Uterus (tissue), 4 donors: ENCODE results near the gene NKX1-1. TPM values are rescaled to one million over a fixed set of nuclear protein-coding genes. Genes with fewer than 3 reads are reported as not detected.
A peak's percentile ranks its signal among the peaks of the same experiment; 100 is the strongest.

Experiments
- DNase-seq, 2 donors: peaks; one replicate each; pipeline ENCODE4 v3.0.0-alpha.2; 2019 to 2020
- H3K27ac ChIP-seq, 2 donors: fragments of 200-600 bp; sonication (generic); 1 replicate in 1 of 2; 2 replicates in 1 of 2; pipeline ENCODE4 v1.5.1; 2016 to 2018
- H3K27me3 ChIP-seq, 2 donors: fragments of 200-600 bp; sonication (generic); one replicate each; pipeline ENCODE4 v1.5.1; 2018 to 2019; ENCODE audit warnings: control low read depth in 1 of 2
- H3K36me3 ChIP-seq, 2 donors: fragments of 200-600 bp; sonication (generic); one replicate each; pipeline ENCODE4 v1.5.1; 2019; ENCODE audit warnings: control low read depth in 1 of 2
- H3K4me1 ChIP-seq, 2 donors: fragments of 200-600 bp; sonication (generic); one replicate each; pipeline ENCODE4 v1.5.1; 2018 to 2019; ENCODE audit warnings: control low read depth in 1 of 2
- H3K4me3 ChIP-seq, 2 donors: fragments of 200-600 bp; sonication (generic); 1 replicate in 1 of 2; 2 replicates in 1 of 2; pipeline ENCODE4 v1.5.1; 2018 to 2019; ENCODE audit warnings: mild to moderate bottlenecking in 1 of 2
- H3K9me3 ChIP-seq, 2 donors: fragments of 200-600 bp; sonication (generic); one replicate each; pipeline ENCODE4 v1.5.1; 2019; ENCODE audit warnings: control low read depth in 1 of 2
- CTCF ChIP-seq, 4 experiments: fragments of 200-600 bp in 2 of 4; fragments of 450-650 bp in 2 of 4; sonication (generic) in 2 of 4; IDR thresholded peaks; one replicate each; pipeline ENCODE4 v1.5.1; 2016 to 2019; ENCODE audit warnings: antibody characterized with exemption in 4 of 4, mild to moderate bottlenecking in 2 of 4, moderate library complexity in 1 of 4
- POLR2A ChIP-seq, 2 donors: fragments of 450-650 bp; IDR thresholded peaks; one replicate each; pipeline ENCODE4 v1.6.1; 2016; ENCODE audit warnings: antibody characterized with exemption in 2 of 2, mild to moderate bottlenecking in 1 of 2, moderate library complexity in 1 of 2
- intact Hi-C: fragments of 100-400 bp; cut with DNase I; formaldehyde crosslinking; loops from one replicate; pipeline ENCODE4 v1.15.1; 2023; ENCODE audit warnings: low total_unique reads
- total RNA-seq, 4 donors: library from RNA; depleted of rRNA in 3 of 4; stranded (reverse); fragments of >200 nt in 3 of 4; gene quantifications; one replicate each; pipeline versions ENCODE4 v1.1.0 to v1.2.4, GENCODE V29; 2014 to 2023
- donor health status: DM: yes; HTN: yes; CAD: no.

NKX1-1 gene
- total RNA-seq, 4 donors from 2014 or later, result not detected

- Histone ChIP-seq H3K4me3 (no peak overlapping the region), H3K36me3 (no peaks in the 10 kb centered on the region), H3K27ac (no peak overlapping the region), H3K27me3 (peaks cover 30 to 58% of the 10 kb centered on the region in 2 donors), H3K4me1 (peaks cover 0 to 18% of the 10 kb centered on the region in 2 donors), H3K9me3 (no peaks in the 10 kb centered on the region)
- TF ChIP-seq POLR2A (IDR thresholded peaks at IDR 0.05), result no peak
- TF ChIP-seq CTCF (IDR thresholded peaks at IDR 0.05), result no peak
- no peak for DNase-seq
- intact Hi-C loops, result no loop called here
These were observed 877 bp upstream of the NKX1-1 start for GRCh38 chr4:1406981-1407656.

- Histone ChIP-seq H3K36me3 (no peaks in the 10 kb centered on the region), H3K27ac (no peak overlapping the region), H3K9me3 (no peaks in the 10 kb centered on the region), H3K4me1 (peaks cover 0 to 18% of the 10 kb centered on the region in 2 donors), H3K27me3 (peaks cover 30 to 64% of the 10 kb centered on the region in 2 donors), H3K4me3 (no peak overlapping the region)
- intact Hi-C loops, result no loop called here
- no peak for DNase-seq
- no peak for TF ChIP-seq CTCF (IDR thresholded peaks at IDR 0.05)
- no peak for TF ChIP-seq POLR2A (IDR thresholded peaks at IDR 0.05)
These were observed 427 bp downstream of the NKX1-1 start for GRCh38 chr4:1405636-1406393.

GRCh38 chr4:1405254-1405635 is 997 bp downstream of the NKX1-1 start:
- no peak for TF ChIP-seq POLR2A (IDR thresholded peaks at IDR 0.05)
- TF ChIP-seq CTCF (IDR thresholded peaks at IDR 0.05), result no peak

GRCh38 chr4:1404573-1405253 is 1.5 kb downstream of the NKX1-1 start:
- Histone ChIP-seq H3K9me3 (no peaks in the 10 kb centered on the region), H3K4me1 (peaks cover 0 to 18% of the 10 kb centered on the region in 2 donors), H3K27me3 (peaks cover 24 to 66% of the 10 kb centered on the region in 2 donors), H3K4me3 (no peak overlapping the region), H3K36me3 (no peaks in the 10 kb centered on the region), H3K27ac (no peak overlapping the region)
- intact Hi-C loops, result no loop called here
- DNase-seq, result peak in 1 of 2 donors; percentile 8
- TF ChIP-seq POLR2A (IDR thresholded peaks at IDR 0.05) (no peak), CTCF (IDR thresholded peaks at IDR 0.05) (no peak)

More at GRCh38 chr4:1405254-1405635, 997 bp downstream of the NKX1-1 start:
- Histone ChIP-seq H3K4me1 (peaks cover 0 to 18% of the 10 kb centered on the region in 2 donors), H3K27me3 (peaks cover 25 to 66% of the 10 kb centered on the region in 2 donors), H3K27ac (no peak overlapping the region), H3K36me3 (no peaks in the 10 kb centered on the region), H3K4me3 (no peak overlapping the region), H3K9me3 (no peaks in the 10 kb centered on the region)
- intact Hi-C loops, result no loop called here
- no peak for DNase-seq
